ENCODE measurements around the gene TCEA2.

DNA sequence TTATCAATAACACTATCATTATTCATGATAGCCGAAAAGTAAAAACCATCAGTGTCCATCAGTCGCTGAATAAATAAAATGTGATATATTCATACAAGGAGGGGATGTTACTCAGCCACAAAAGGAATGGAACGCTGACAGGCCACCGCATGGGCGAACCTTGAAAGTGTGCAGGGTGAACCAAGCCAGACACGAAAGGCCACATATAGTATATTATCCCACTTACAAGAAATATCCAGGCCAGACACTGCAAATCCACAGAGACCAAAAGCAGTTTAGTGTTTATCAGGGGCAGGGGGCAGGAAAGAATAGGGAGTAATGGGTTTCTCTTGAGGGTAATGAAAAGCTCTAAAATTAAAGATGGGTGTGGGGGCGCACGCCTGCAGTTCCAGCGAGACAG lies 19.2 kb upstream of the TCEA2 start:
- TF ChIP-seq, protein P1, sequence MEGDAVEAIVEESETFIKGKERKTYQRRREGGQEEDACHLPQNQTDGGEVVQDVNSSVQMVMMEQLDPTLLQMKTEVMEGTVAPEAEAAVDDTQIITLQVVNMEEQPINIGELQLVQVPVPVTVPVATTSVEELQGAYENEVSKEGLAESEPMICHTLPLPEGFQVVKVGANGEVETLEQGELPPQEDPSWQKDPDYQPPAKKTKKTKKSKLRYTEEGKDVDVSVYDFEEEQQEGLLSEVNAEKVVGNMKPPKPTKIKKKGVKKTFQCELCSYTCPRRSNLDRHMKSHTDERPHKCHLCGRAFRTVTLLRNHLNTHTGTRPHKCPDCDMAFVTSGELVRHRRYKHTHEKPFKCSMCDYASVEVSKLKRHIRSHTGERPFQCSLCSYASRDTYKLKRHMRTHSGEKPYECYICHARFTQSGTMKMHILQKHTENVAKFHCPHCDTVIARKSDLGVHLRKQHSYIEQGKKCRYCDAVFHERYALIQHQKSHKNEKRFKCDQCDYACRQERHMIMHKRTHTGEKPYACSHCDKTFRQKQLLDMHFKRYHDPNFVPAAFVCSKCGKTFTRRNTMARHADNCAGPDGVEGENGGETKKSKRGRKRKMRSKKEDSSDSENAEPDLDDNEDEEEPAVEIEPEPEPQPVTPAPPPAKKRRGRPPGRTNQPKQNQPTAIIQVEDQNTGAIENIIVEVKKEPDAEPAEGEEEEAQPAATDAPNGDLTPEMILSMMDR (IDR thresholded peaks at IDR 0.05; ENCODE audit: low read length) = no peak
- no peak for TF ChIP-seq EZH2 (optimal IDR thresholded peaks at IDR 0.05; ENCODE audit: low read depth, low read length)
- TF ChIP-seq EZH2phosphoT487 (IDR thresholded peaks at IDR 0.05; ENCODE audit: low read length) = no peak

Measured in MM.1S (cell line).